ENCODE measurements around the gene SH3RF3.

SH3RF3 gene

DNA sequence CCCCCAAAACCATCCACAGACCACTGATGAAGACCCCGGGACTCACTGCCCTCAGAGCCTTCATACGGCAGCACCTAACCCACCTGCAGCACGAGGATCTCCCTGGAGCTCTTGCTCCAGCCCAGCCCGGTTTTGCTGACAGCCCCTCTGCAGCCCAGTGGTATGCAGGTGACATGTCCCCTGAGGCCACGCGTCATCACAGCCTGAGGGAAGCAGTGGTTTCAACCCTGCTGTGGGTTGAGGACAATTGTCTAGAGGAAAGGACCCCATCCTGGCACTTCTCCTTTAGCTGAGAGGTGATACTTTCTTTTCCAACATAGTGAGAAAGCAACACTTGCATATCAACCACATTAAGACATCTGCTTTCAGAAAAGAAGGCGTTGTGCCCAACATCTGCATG is 350.8 kb downstream of the SH3RF3 start:
- H3K4me1 ChIP-seq, result peaks cover 4% of the 10 kb centered on the region
- no peak overlapping the region for H3K4me2 ChIP-seq (ENCODE audit: low read length)
- H3K27ac ChIP-seq, result no peak overlapping the region
- no peaks in the 10 kb centered on the region for H3K27me3 ChIP-seq (ENCODE audit: control insufficient read depth, insufficient read depth, low read length)
- H3K9me3 ChIP-seq (ENCODE audit: control insufficient read depth, low read length), result no peaks in the 10 kb centered on the region
- no peak overlapping the region for H3K4me3 ChIP-seq (ENCODE audit: low read depth, low read length)
- H3K9ac ChIP-seq, result no peak overlapping the region
- TF ChIP-seq CTCF (IDR thresholded peaks at IDR 0.05), result no peak
- H3K79me2 ChIP-seq, result no peaks in the 10 kb centered on the region
- H3K36me3 ChIP-seq (ENCODE audit: control insufficient read depth, insufficient read depth, low read length), result no peaks in the 10 kb centered on the region
- no peak overlapping the region for H2AFZ ChIP-seq

DNA sequence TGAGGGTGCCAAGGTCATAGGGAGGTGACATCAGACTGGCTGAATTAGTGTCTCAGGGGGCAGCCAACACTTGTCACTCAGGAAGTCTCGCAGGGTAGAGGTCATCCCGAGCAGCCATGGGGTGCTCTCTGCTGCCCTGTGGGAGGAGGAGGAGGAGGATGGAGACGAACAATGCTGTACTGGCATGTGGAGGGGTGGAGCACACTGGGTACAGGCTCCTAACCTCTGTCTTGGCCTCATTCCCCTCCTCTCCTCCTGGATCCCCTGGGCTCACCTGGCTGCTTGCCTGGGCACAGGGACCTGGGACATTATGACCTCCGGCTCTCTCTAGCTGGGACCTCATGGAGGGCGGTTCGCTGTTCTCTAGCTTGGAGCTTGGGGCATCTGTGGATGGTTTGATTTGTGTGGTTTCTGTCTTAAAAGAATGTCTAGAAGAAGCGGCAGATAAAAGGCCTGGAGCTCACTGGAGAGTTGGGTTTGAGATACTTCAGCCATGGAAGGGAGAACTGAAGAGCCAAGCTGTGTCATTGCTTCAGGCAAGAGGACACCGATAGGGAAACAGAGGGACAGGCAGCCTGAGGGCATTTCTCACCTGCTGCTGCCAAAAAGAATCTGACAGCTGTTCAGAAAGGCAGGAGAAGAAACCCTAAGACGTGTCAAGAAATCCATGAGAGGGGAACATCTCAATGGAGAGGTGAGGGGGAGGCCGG is 351.6 kb downstream of the SH3RF3 start:
- H3K4me1 ChIP-seq, result peaks cover 4% of the 10 kb centered on the region

DNA sequence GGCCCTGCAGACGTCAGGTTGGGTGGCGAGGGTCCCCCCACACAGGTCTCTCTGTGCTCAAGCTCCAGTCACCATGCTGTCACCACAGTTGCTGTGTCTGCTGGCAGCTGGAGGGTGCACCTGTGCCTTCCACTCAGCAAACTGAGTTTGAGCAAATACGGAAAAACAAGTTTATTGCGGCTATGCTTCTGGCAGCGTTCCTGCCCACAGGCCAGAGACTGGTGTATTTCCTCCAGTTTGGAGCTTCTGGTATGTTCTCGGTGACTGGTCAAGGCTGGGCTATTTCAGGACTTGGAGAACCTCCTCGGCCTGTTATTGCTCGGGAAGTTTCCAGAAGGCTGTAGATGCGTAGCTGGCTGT is 352.2 kb downstream of the SH3RF3 start:
- Histone ChIP-seq H3K4me1 (peaks cover 4% of the 10 kb centered on the region), H3K9ac (no peak overlapping the region), H3K36me3 (ENCODE audit: control insufficient read depth, insufficient read depth, low read length) (no peaks in the 10 kb centered on the region), H3K79me2 (no peaks in the 10 kb centered on the region), H3K4me2 (ENCODE audit: low read length) (no peak overlapping the region), H3K27me3 (ENCODE audit: control insufficient read depth, insufficient read depth, low read length) (no peaks in the 10 kb centered on the region), H3K27ac (no peak overlapping the region), H3K4me3 (ENCODE audit: low read depth, low read length) (no peak overlapping the region), H3K9me3 (ENCODE audit: control insufficient read depth, low read length) (no peaks in the 10 kb centered on the region), H2AFZ (no peak overlapping the region)
- no peak for TF ChIP-seq CTCF (IDR thresholded peaks at IDR 0.05)

More for the DNA sequence above, 351.6 kb downstream of the SH3RF3 start:
- no peak overlapping the region for H3K4me3 ChIP-seq (ENCODE audit: low read depth, low read length)
- H3K4me2 ChIP-seq (ENCODE audit: low read length), result no peak overlapping the region
- H2AFZ ChIP-seq, result no peak overlapping the region
- H3K27me3 ChIP-seq (ENCODE audit: control insufficient read depth, insufficient read depth, low read length), result no peaks in the 10 kb centered on the region
- no peak overlapping the region for H3K27ac ChIP-seq
- H3K9ac ChIP-seq, result no peak overlapping the region
- no peaks in the 10 kb centered on the region for H3K36me3 ChIP-seq (ENCODE audit: control insufficient read depth, insufficient read depth, low read length)
- no peaks in the 10 kb centered on the region for H3K79me2 ChIP-seq
- H3K9me3 ChIP-seq (ENCODE audit: control insufficient read depth, low read length), result no peaks in the 10 kb centered on the region
- no peak for TF ChIP-seq CTCF (IDR thresholded peaks at IDR 0.05)

GRCh38 chr2:109481599-109481998 is 352.6 kb downstream of the SH3RF3 start:
- no peak overlapping the region for H3K9ac ChIP-seq
- H3K27ac ChIP-seq, result no peak overlapping the region
- no peak overlapping the region for H3K4me3 ChIP-seq (ENCODE audit: low read depth, low read length)
- TF ChIP-seq CTCF (IDR thresholded peaks at IDR 0.05), result no peak
- no peaks in the 10 kb centered on the region for H3K9me3 ChIP-seq (ENCODE audit: control insufficient read depth, low read length)
- H2AFZ ChIP-seq, result no peak overlapping the region
- H3K4me2 ChIP-seq (ENCODE audit: low read length), result no peak overlapping the region
- H3K27me3 ChIP-seq (ENCODE audit: control insufficient read depth, insufficient read depth, low read length), result no peaks in the 10 kb centered on the region
- no peaks in the 10 kb centered on the region for H3K79me2 ChIP-seq
- peaks cover 4% of the 10 kb centered on the region for H3K4me1 ChIP-seq
- no peaks in the 10 kb centered on the region for H3K36me3 ChIP-seq (ENCODE audit: control insufficient read depth, insufficient read depth, low read length)

GRCh38 chr2:109482361-109482861 is 353.4 kb downstream of the SH3RF3 start:
- Histone ChIP-seq H3K79me2 (no peaks in the 10 kb centered on the region), H3K9ac (no peak overlapping the region), H3K4me3 (ENCODE audit: low read depth, low read length) (no peak overlapping the region), H3K36me3 (ENCODE audit: control insufficient read depth, insufficient read depth, low read length) (no peaks in the 10 kb centered on the region), H2AFZ (no peak overlapping the region), H3K27me3 (ENCODE audit: control insufficient read depth, insufficient read depth, low read length) (no peaks in the 10 kb centered on the region), H3K4me2 (ENCODE audit: low read length) (no peak overlapping the region), H3K4me1 (peaks cover 4% of the 10 kb centered on the region), H3K27ac (no peak overlapping the region), H3K9me3 (ENCODE audit: control insufficient read depth, low read length) (no peaks in the 10 kb centered on the region)
- no peak for TF ChIP-seq CTCF (IDR thresholded peaks at IDR 0.05)
